AG08395 (cell line): ENCODE measurements around the gene BZW1.
A peak's percentile ranks its signal among the peaks of the same experiment; 100 is the strongest.

Source experiments
- DNase-seq: peaks from one replicate; pipeline ENCODE4 v3.0.0; 2012; ENCODE audit warnings: mixed read lengths, low spot score

Gene BZW1

DNA sequence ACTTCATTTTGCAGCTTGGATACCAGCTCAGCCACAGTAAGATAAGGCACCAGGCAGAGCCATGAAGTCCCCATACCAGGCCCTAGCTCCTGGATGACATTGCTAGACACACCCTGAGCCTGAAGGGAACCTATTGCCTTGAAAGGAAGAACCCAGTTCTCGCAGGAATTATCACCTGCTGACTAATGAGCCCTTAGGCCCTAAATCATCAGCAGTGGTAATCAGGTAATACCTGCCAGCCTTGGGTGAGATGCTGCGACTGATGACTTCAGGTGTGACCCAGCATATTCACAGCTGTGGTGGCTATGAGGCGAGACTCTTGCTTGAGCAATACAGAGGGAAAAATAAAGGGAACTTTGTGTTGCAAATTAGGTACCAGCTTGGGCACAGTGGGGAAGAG, 27.8 kb downstream of the BZW1 start:
- no peak for DNase-seq

- DNase-seq: no peak
Observed at GRCh38 chr2:200843993-200844948, 32.6 kb downstream of the BZW1 start.

- no peak for DNase-seq
Observed at GRCh38 chr2:200845194-200845593, 33.5 kb downstream of the BZW1 start.

- DNase-seq: no peak
Observed at GRCh38 chr2:200845669-200846325, 34.1 kb downstream of the BZW1 start.

DNA sequence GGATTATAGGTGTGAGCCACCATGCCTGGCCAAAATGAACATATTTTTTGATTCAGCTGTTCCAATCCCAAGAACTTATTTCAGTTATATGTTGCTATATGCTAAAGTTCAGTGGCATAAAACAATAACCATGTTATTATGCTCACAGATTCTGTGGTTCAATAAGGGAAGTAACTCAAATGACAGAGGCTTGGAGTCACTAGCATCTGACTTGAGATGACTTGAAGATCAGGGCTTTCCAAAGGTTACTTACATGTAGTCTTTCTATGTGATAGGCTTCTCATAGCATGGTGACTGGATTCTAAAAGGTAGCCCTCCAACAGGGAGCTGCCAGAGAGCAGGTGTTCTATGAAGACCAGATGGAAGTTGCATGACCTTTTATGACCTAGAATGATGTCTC, 35.6 kb downstream of the BZW1 start:
- no peak for DNase-seq

DNA sequence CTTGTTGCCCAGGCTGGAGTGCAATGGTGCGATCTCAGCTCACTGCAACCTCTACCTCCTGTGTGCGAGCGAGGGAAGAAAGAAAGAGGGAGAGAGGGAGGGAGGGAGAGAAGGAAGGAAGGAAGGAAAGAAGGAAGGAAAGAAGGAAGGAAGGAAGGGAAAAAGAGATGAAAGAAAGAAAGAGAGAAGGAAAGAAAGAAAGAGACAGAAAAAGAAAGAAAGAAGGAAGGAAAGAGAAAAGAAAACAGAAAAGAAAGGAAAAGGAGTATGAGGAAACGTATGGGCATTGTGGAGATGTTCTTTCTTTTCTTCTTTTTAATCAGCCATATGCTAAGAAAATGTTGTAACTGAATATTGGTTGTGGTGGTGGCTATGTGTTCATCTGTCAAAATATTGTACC, 36.2 kb downstream of the BZW1 start:
- DNase-seq: no peak

GRCh38 chr2:200850512-200851256, 39.0 kb downstream of the BZW1 start:
- DNase-seq: no peak

DNA sequence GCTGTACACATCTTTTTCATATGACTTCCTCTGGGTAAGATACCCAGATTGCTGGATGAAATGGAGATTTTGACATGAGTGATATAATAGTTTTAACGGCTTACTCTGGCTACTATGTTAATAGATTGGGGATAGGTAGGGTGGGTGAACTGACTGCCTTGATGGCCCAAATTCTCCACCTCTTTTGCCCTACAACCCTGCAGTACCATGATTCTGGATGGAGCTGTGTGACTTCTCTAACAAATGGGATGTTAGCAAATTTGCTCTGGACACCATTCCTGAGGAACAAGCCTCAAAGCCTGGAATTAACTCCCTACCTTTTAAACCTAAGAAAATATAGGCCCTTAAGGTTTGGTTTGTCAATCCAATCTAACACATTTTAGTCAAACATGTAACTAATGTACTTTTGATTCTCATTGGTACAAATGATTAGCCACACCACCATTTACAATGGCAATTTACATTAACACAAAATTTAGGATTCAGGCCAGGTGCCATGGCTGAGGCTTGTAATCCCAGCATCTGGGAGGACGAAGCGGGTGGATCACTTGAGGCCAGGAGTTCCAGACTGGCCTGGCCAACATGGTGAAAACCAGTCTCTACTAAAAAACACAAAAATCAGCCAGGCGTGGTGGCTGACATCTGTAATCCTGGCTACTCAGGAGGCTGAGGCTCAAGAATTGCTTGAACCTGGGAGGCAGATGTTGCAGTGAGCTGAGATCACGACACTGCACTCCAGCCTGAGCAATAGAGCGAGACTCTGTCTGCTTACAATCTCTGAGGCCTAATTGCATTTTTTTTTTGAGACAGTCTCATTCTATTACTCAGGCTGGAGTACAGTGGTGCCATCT, 39.9 kb downstream of the BZW1 start:
- no peak for DNase-seq

GRCh38 chr2:200852605-200853004, 40.9 kb downstream of the BZW1 start:
- no peak for DNase-seq

- DNase-seq: no peak
Observed at GRCh38 chr2:200856806-200857205, 45.1 kb downstream of the BZW1 start.

DNA sequence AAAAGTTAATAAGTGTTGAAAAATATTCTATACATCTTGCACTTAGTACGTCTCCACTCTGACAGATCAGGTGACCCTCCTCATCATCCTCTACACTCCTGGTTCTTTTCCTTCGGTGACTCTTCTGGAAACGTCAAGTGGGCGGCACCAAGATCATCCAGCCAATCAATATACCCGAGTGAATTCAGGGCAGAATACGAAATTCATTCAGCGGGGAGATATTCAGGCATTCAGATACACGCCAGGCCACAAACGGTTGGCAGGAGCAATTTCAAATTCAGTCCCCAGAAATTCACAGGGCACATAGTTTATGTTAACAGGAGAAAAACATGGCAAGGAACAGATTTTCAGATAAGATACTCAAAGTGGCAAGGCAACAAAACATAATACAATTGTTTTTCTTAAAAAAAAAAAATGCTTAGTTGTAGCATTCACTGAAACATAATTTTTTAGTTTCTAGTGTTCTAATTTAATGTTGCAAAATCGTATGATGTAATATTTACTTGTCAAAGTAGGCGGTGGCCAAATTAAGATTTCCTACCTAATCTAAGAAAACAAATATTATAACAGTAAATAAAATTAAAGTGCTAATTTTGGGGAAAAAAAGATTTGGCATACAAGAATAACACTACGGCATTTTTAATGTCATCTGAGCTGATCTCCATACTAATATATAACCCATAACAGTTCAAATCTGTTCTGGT, 48.5 kb downstream of the BZW1 start:
- DNase-seq: peak; percentile 56

DNA sequence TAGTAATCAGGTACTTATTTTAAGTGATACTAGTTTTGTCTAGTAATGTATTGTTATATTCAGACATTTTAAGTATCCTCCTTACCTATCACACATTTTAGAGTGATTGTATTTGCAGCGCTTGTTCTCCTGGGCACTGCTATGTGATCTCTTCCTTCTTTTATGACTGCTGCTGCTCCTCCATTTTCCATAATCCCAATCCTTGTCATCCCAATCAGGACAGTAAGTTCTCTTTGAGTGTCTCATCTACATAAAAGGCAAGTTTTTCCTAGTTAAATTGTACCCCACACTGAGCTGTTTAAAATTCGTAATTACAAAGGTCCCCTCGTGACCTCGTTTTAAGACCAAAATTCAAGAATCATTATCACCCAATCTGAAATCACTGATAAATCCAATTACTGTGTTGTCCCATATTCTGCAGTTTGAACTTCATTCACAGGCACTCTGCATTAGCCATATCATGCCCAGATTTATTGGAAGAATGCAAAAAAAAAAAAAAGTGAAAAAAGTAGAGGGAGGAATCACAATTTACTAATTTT, 50.0 kb downstream of the BZW1 start:
- no peak for DNase-seq

GRCh38 chr2:200862532-200863000, 50.9 kb downstream of the BZW1 start:
- peak; percentile 20 for DNase-seq

GRCh38 chr2:200863782-200864175, 52.1 kb downstream of the BZW1 start:
- no peak for DNase-seq

GRCh38 chr2:200864176-200865034, 52.7 kb downstream of the BZW1 start, which contains the start of gene CLK1:
CLK1 (minus strand) TSS chr2:200864658; CDS start chr2:200861862, 2,796 bp downstream.
- peak; percentile 95 for DNase-seq

DNA sequence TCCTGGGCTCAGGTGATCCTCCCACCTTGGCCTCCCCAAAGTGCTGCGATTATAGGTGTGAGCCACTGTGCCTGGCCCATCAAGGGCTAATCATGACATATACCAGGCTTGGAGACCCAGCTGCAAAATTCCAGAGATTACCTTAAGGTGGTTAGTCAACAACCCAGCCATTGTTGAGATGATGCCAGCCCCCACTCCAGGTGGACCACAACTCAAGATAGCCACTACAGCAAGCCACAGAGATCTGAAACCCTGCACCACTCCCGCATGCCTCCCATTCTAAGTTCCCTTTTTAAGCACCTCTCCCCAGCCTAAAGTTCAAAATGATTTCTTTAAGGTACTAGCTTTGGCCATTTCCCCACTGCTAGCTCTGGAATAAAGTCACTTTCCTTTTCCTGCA, 57.3 kb downstream of the BZW1 start:
- DNase-seq: no peak

GRCh38 chr2:200871151-200871550, 59.4 kb downstream of the BZW1 start:
- no peak for DNase-seq

GRCh38 chr2:200873560-200873959, 61.9 kb downstream of the BZW1 start:
- no peak for DNase-seq
